GM18861 (cell line): Measurements from ENCODE around the gene WDR91.
"Not testable (repeated sequence)": the region's sequence is repeated elsewhere in the genome, so short reads cannot be mapped to it uniquely, and the experiment has no call there.

Experiments
- ATAC-seq: cut with Tn5 transposase; IDR thresholded peaks from one replicate; pipeline ENCODE4 v1.9.1; 2021; ENCODE audit not compliant: unreplicated experiment

Gene WDR91

GRCh38 chr7:135234095-135234494 is 22.8 kb upstream of the WDR91 start:
- not testable (repeated sequence) for ATAC-seq

GRCh38 chr7:135233570-135233969 is 22.2 kb upstream of the WDR91 start, which contains the start of gene STRA8:
Gene STRA8, plus strand, starts transcription at chr7:135233838. Its CDS starts 6,687 bp downstream, at chr7:135240525.
- no peak for ATAC-seq

GRCh38 chr7:135232720-135233119 is 21.4 kb upstream of the WDR91 start:
- ATAC-seq = no peak

GRCh38 chr7:135232087-135232486 is 20.8 kb upstream of the WDR91 start:
- ATAC-seq = no peak

- no peak for ATAC-seq
These were observed 20.4 kb upstream of the WDR91 start for GRCh38 chr7:135231686-135232085.

- ATAC-seq = no peak
These were observed 12.7 kb upstream of the WDR91 start for GRCh38 chr7:135224027-135224426.

GRCh38 chr7:135217645-135218509 is 6.6 kb upstream of the WDR91 start:
- no peak for ATAC-seq

GRCh38 chr7:135215698-135216097 is 4.4 kb upstream of the WDR91 start:
- ATAC-seq = no peak

- no peak for ATAC-seq
These were observed 3.9 kb upstream of the WDR91 start for GRCh38 chr7:135215180-135215579.

GRCh38 chr7:135213831-135214230 is 2.5 kb upstream of the WDR91 start:
- no peak for ATAC-seq

GRCh38 chr7:135211946-135212685 is 790 bp upstream of the WDR91 start:
- not testable (repeated sequence) for ATAC-seq

GRCh38 chr7:135210888-135211178 is 493 bp downstream of the WDR91 start:
- no peak for ATAC-seq

GRCh38 chr7:135209225-135209834 is 2.0 kb downstream of the WDR91 start:
- no peak for ATAC-seq

GRCh38 chr7:135208102-135208793 is 3.1 kb downstream of the WDR91 start:
- ATAC-seq = no peak

GRCh38 chr7:135207406-135208101 is 3.8 kb downstream of the WDR91 start:
- ATAC-seq = no peak

GRCh38 chr7:135206941-135207391 is 4.4 kb downstream of the WDR91 start:
- peak; percentile 41 for ATAC-seq

- no peak for ATAC-seq
These were observed 5.5 kb downstream of the WDR91 start for GRCh38 chr7:135205850-135206249.

GRCh38 chr7:135204876-135205275 is 6.5 kb downstream of the WDR91 start:
- no peak for ATAC-seq

- no peak for ATAC-seq
These were observed 7.0 kb downstream of the WDR91 start for GRCh38 chr7:135204341-135204749.

GRCh38 chr7:135201350-135201749 is 10.0 kb downstream of the WDR91 start:
- no peak for ATAC-seq
